GM10248 (cell line): ENCODE results near the gene ZNF593OS.

ENCODE experiments used
- CTCF ChIA-PET: fragments of 300-600 bp; sonication (Branson Sonifier 250); formaldehyde crosslinking; extraction: SDS; loops from one replicate; lab custom pipeline; 2021; ENCODE audit warnings: antibody characterized with exemption; lab: Yijun Ruan, JAX
- POLR2A ChIA-PET: fragments of 350-650 bp; sonication (Branson Sonifier 250); formaldehyde crosslinking; extraction: SDS; loops from one replicate; lab custom pipeline; 2020; ENCODE audit warnings: antibody characterized with exemption; lab: Yijun Ruan, JAX
- DNase-seq: peaks from one replicate; pipeline ENCODE4 v3.0.0; 2012; ENCODE audit errors: extremely low spot score
- CTCF ChIP-seq: IDR thresholded peaks from 2 replicates; pipeline ENCODE4 v1.5.1; 2012; ENCODE audit warnings: mild to moderate bottlenecking, low read depth; ENCODE audit errors: extremely low read depth, missing control alignments, control extremely low read depth

The ZNF593OS gene

DNA sequence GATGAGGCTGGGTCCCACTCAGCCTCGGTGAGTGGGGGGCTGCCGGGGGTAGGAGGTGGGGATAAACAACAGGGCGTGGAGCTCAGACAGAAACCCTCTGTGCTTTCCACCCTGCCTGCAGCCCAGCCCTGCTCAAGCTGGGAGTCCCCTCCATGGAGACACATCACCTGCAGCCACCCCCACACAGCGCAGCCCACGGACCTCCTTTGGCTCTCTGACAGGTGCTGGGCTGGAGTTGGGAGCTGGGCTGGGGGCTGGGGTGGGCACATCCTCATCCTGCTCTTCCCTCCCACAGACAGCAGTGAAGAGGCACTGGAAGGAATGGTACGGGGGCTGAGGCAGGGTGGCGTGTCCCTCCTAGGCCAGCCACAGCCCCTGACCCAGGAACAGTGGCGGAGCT is 16.8 kb upstream of the ZNF593OS start:
- TF ChIP-seq CTCF: no peak
- ChIA-PET CTCF (interaction anchor here (1.1 to 3.7 kb wide), 4 partner anchors 14 to 46 kb away, joined by 4 to 15 read pairs (median 6); partner anchors contain the start of genes CEP85 and ZNF593), POLR2A (no interaction called here)
- no peak for DNase-seq

GRCh38 chr1:26187882-26188281 is 16.2 kb upstream of the ZNF593OS start:
- POLR2A ChIA-PET: no interaction called here
- TF ChIP-seq CTCF: no peak
- CTCF ChIA-PET: interaction anchor here (2.3 to 3.7 kb wide), 2 partner anchors 17 to 47 kb away, joined by 11 to 15 read pairs; partner anchors contain the start of genes CEP85, ZNF593 and ZNF593OS
- DNase-seq: no peak

DNA sequence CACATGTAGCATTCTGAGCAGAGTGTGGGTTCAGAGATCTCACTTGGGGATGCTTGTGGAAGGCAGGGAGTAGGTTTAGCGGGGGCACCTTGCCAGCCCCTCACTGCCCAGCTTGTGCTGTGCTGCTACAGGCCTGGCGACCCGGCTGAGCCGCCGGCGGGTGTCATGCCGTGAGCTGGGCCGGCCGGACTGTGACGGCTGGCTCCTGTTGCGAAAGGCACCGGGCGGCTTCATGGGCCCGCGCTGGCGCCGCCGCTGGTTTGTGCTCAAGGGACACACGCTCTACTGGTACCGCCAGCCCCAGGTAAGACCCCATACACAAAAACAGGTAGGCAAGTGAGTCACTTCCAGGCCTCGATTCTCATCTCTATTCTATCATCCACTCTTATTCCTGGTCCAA is 13.3 kb upstream of the ZNF593OS start:
- CTCF ChIA-PET: no interaction called here
- TF ChIP-seq CTCF: no peak
- POLR2A ChIA-PET: no interaction called here
- DNase-seq: no peak

DNA sequence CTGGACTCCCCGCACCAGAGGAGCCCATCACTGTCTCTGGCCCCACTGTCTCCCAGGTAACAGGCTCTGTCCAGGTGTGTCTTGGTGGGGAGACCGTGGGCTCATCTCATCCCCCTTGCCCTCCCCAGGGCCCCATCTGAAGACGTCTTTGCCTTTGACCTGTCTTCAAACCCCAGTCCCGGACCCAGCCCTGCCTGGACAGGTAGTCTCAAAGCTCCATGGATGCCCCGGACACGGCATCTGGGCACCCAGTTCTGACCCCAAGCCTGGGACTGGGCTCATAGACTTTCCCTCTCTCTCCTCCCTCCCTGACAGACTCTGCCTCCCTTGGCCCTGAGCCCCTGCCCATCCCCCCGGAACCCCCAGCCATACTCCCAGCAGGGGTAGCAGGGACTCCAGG is 12.5 kb upstream of the ZNF593OS start:
- DNase-seq: no peak
- ChIA-PET POLR2A (no interaction called here), CTCF (interaction anchor here (0.9 to 1.2 kb wide), 3 partner anchors 42 to 233 kb away, joined by 3 to 4 read pairs (median 3); partner anchors contain the start of gene CEP85)
- TF ChIP-seq CTCF: no peak

DNA sequence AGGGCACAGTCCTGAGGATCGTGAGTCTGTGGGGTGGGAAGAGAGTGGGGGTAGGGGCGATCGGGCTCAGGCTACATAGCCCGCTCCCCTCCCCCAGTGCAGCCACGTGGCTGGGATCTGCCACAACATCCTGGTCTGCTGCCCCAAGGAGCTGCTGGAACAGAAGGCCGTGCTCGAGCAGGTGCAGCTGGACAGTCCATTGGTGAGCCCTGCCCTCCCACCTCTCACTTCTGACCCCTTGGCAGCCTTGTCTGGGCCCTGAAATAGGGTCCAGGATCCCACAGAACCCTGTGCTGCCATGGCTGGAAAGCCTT is 10.7 kb upstream of the ZNF593OS start:
- POLR2A ChIA-PET: no interaction called here
- no peak for DNase-seq
- TF ChIP-seq CTCF: no peak
- CTCF ChIA-PET: interaction anchor here (1.0 to 1.5 kb wide), 2 partner anchors 12 to 30 kb away, joined by 3 to 9 read pairs; partner anchors contain the start of gene ZNF593

DNA sequence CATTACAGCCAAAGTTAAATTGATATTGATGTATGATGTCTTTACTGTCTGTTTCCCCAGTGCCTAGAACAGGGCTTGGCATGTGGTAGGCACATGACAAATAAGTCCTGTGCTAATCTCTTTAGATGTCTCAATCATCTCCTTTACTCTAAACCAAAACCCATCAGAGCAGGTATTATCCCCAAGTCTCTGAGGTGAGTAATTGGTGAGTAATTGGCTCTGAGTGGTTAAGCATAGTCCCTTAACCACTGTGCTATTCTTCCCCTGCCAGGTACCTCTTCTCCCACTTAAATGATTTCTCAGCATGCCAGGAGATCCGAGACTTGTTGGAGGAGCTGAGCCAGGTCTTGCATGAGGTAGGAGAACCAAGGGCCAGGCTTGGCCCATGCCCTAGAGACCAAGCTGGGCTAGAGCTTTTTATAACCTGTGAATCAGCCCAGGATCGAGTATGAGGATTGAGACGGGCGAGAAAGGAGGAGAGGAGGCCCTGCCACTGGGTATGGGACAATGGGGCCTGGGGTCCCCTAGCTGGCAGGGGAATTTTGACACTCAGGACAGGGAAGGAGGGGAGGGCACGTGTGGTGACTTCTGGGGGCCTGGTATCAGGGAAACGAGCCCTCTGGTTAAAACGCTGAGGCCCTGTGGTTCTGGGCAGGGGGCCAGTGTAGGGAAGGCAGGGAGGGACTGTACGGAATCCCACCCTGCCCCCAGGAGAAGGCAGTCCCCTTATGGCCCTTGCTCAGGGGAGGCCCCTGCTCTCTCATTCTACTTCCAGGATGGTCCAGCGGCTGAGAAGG is 10.2 kb upstream of the ZNF593OS start:
- ChIA-PET POLR2A (no interaction called here), CTCF (interaction anchor here (1.0 to 4.9 kb wide), 4 partner anchors 8 to 52 kb away, joined by 3 to 44 read pairs (median 4); partner anchors contain the start of genes C1orf232, CATSPER4, CEP85 and ZNF593)
- no peak for DNase-seq
- no peak for TF ChIP-seq CTCF
